IPS DF 4.7 (cell line): Measurements from ENCODE around the gene EVPL.
"Not testable (repeated sequence)": the region's sequence is repeated elsewhere in the genome, so short reads cannot be mapped to it uniquely, and the experiment has no call there.

Source experiments
- DNase-seq: peaks from one replicate; pipeline ENCODE4 v3.0.0-alpha.2; 2013; ENCODE audit warnings: low spot score; ENCODE audit errors: extremely low read depth

Gene EVPL

DNA sequence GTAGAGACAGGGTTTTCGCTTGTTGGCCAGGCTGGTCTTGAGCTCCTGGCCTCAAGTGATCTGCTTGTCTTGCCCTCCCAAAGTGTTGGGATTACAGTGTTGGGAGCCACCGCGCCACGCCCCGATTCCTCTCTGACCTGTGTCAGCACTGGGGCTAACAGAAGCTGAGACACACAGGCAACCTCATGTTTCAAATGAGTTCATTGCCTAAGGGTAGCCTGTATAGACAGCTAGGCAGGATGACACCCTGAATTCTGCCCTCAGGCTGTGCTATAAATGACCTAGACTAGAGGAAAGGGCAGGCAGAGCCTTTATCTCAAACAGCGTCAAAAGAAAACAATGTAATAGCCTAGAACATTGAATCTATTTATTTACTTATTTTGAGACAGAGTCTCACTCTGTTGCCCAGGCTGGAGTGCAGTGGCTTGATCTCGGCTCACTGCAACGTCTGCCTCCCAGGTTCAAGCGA, 28.7 kb downstream of the EVPL start:
- DNase-seq: no peak

DNA sequence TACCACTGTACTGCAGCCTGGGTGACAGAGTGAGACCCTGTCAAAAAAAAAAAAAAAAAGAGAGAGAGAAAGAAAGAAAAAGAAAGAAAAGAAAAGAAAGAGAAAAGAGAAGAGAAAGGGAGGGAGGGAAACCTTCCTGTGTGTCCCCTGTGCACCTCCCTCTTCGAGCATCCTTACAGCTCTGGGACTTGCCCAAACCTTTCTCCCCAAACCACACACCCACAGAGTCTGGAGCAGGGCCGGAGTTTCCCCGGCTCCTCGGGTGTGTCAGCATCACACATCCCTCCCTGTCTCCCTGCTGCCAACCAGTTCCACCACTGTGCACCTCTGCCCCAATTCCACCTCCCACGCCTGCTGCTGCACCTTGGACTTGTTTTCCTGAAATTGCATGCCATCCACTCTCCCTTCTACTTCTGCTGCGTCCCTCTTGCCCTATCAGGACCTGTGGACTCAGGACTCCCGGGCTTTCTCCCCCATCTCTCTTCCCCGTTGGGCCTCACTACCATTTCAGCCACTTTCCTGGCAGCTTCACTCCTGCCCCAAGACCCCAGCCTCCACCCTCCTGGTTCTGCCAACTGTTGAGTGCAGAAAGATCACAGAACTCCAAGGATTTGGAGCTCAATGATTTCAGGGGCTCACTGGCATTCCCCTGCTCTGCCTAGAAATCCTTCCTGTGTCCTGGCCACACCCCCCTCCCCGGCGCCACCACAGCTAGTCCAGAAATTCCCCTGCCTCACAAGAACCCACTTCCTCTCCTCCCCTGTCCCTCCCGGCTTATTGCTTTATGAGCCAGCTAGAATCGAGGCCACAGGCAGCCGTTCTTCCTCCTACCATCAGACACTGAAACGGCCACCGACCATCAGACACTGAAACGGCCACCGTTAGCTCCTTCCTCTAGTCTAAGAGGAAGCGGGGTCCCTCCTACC, 30.2 kb downstream of the EVPL start:
- DNase-seq: no peak

DNA sequence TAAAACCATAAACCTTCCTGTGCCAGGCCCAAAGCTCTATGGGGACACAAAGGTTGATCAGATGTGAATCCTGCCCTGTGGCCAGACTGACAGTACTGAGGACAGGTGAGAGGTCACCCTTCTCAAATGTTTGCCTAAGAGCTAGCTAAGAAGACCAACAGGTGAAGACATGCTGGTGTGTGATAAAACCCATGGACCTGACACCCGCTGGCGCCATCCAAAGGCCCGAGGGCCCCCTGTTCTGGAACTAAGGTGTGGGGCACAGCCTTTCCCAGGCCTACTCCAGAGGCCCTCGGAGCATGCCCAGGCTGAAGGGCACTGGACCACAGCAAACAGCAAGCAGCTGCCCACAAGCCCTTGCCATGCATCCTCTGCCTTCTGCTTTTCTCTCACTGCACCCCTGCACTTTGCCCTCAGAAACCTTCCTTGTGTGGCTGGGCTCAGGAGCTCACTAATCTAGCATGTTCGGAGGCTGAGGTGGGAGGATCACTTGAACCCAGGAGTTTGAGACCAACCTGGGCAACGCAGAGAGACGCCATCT, 31.7 kb downstream of the EVPL start:
- DNase-seq: no peak

- no peak for DNase-seq
Measured at GRCh38 chr17:75994802-75995370, 32.2 kb downstream of the EVPL start.

DNA sequence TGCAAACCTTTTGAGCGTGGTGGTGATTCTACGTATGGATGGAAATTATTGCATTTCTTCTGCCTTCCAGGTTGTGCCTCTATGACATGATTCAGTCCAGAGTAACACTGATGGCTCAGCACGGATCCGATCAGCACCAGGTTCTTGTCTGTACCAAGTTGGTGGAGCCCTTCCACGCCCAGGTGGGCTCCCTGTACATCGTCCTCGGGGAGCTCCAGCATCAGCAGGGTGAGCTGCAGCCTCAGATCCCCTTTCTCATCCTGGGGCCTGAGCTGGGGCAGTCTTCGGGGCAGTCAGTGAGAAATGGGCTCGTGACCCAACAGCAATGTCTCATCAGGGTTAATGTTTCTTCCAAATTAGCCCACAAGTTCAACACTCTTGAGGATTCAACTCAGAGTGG, 35.7 kb downstream of the EVPL start:
- DNase-seq: no peak

GRCh38 chr17:75987041-75987440, 40.1 kb downstream of the EVPL start:
- no peak for DNase-seq

GRCh38 chr17:75985986-75986385, 41.1 kb downstream of the EVPL start:
- DNase-seq: no peak

DNA sequence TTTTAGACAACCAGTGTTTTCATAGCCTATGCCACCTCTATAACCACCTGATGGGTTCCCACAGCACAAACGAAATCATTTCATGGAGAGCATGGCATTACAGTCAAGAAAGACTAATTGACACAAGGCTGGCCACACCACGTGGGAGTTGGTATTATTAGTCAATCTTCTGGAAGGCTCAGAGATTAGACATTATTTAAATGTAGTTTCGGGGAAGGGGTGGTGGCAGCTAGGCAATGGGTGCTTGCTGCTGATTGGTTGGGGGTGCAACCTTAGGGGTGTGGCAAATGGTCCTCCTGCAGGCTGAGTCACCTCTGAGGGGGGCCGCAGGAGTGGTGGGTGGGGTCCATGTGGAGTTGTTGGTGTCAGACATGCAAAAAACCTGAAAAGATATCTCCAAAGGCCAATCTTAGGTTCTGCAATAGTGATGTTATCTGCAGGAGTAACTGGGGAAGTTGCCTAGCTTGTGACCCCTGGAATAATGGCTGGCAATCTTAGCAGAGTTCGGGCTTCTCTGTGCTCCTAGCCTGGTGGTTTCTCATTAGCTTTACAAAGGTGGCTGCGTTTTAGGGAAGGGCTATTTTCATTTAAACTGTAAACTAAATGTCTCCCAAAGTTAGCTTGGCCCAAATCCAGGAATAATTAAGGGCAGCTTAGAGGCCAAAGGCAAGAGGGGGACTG, 43.5 kb downstream of the EVPL start:
- no peak for DNase-seq

GRCh38 chr17:75981019-75981615, 46.0 kb downstream of the EVPL start:
- no peak for DNase-seq

- no peak for DNase-seq
Measured at GRCh38 chr17:75980188-75981018, 46.7 kb downstream of the EVPL start.

- no peak for DNase-seq
Measured at GRCh38 chr17:75979705-75980187, 47.4 kb downstream of the EVPL start.

DNA sequence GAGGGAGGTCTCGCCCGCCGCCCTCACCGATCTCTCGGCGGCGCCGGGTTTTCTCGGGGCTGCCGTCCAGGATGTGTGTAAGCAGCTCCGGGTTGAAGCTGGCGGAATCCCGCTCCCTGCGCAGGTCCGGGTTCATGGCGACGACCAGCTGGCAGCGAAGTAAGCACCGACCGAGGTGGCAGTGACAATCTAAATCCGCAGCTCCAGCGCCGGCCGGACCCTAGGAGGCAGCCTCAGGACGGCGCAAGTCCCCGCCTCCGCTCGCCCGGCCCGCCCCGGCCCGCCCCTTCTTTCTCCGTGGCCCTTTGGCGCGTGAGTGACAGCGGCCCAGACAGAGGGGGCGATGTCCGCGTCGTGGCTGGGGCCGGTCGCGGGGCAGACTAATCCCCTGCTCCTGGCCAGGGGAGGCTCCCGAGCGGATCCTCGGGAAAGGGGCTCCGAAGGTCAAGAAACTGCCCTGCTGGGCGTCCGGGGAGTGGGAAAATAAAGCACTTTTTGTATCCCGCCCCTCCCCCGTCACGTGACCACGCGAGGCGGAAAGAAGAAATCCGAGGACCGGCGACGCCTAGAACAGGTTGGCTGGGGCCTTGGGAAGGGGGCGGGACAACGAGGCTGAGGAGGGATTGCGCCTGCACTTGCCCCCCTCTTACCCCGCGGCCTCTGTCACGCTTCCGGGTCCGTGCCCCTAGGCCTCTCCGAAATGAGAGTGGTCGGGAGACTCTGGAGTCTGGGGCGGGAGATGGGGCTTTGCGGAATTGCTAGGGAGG, 48.0 kb downstream of the EVPL start, which contains the start of the genes ACOX1 and TEN1:
TSS of gene ACOX1 (minus strand) at position 229 of the 767 bp plus-strand sequence. CDS start at position 136, 93 bp downstream.
TSS of gene TEN1 (plus strand) at position 303 of the 767 bp plus-strand sequence. CDS start 6,953 bp downstream, outside the sequence.
- peak; percentile 69 for DNase-seq

DNA sequence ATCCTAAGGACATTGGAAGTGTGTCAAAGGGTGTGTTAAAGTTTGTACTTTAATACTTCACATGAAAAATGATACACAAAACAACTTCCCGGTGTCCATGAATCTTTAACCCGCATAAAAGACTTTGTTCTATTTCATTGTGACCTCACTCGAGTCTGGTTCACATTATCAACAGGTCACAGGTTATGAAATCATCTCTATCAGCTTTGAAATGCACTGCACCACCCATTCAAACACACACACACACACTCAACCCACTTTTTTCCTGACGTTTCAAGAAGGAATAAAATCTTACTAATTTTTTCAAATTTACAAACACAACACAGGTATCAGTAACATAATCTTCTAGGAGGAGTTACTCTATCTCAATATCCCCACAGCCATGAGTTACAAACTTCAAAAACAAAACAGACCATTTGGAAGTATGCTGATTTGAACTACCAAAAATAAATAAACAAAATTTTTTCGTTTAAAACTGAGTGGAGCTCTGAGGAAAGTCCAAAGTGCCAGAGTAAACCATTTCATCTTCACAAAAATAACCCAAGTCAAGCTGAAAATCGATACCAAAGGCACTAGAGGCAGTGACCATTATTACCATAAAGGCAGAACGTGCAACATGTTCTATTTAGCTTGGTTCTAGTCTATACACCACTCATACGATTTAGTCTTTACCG, 50.8 kb downstream of the EVPL start:
- no peak for DNase-seq

- DNase-seq: no peak
Measured at GRCh38 chr17:75975757-75976174, 51.3 kb downstream of the EVPL start.

GRCh38 chr17:75975187-75975586, 51.9 kb downstream of the EVPL start:
- DNase-seq: not testable (repeated sequence)

GRCh38 chr17:75970626-75971025, 56.5 kb downstream of the EVPL start:
- no peak for DNase-seq

DNA sequence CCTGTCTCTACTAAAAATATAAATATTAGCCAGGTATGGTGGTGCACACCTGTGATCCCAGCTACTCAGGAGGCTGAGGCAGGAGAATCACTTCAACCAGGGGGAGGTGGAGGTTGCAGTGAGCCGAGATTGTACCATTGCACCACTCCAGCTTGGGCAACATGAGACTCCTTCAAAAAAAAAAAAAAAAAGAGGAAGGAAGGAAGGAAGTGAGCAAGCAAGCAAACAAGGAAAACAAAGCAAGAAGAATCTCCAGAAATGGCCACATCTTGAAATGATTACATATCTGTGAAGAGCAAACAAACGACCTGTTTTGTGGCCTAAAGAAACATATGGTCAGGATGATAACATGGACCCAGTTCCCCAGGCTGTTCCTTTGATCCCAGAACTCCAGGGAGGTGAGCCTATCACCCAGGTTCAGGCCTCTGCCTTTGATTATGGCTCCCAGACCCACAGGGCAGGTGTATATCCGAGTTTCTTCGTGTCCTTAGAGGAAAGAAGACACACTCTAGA, 57.0 kb downstream of the EVPL start:
- DNase-seq: no peak

GRCh38 chr17:75969044-75969443, 58.1 kb downstream of the EVPL start:
- DNase-seq: not testable (repeated sequence)

GRCh38 chr17:75965468-75965867, 61.6 kb downstream of the EVPL start:
- DNase-seq: no peak
